Lung (tissue), 12 donors: ENCODE results near the gene TUBGCP2. TPM values are rescaled to one million over a fixed set of nuclear protein-coding genes. Genes with fewer than 3 reads are reported as not detected.
"Not testable (repeated sequence)": the region's sequence is repeated elsewhere in the genome, so short reads cannot be mapped to it uniquely, and the experiment has no call there.

ENCODE experiments used
- ATAC-seq: fragments of 200-7000 bp; cut with Tn5 transposase; one replicate; pipeline ENCODE4 v1.9.1; 2020; ENCODE audit warnings: moderate number of reproducible peaks; ENCODE audit not compliant: insufficient read depth, low FRiP score
- DNase-seq, 3 donors: peaks; one replicate each; pipeline ENCODE4 v3.0.0-alpha.2; 2013 to 2017
- H3K27ac ChIP-seq, 2 donors: one replicate each; pipeline ENCODE4 v1.5.1; 2013; ENCODE audit warnings: mild to moderate bottlenecking in 2 of 2, moderate library complexity in 2 of 2, control low read depth in 1 of 2, inconsistent platforms in 1 of 2, low read depth in 1 of 2, low read length in 1 of 2
- H3K27me3 ChIP-seq, 3 donors: one replicate each; pipeline ENCODE4 v1.5.1; 2013; ENCODE audit warnings: low read length in 2 of 3; ENCODE audit not compliant: control insufficient read depth in 3 of 3, insufficient read depth in 3 of 3
- H3K36me3 ChIP-seq, 4 donors: one replicate each; pipeline ENCODE4 v1.5.1; 2013; ENCODE audit warnings: low read length in 4 of 4, mild to moderate bottlenecking in 1 of 4, moderate library complexity in 1 of 4; ENCODE audit not compliant: control insufficient read depth in 4 of 4, insufficient read depth in 4 of 4
- H3K4me1 ChIP-seq, 5 donors: one replicate each; pipeline ENCODE4 v1.5.1; 2013; ENCODE audit warnings: low read length in 5 of 5, mild to moderate bottlenecking in 2 of 5, moderate library complexity in 1 of 5; ENCODE audit not compliant: control insufficient read depth in 5 of 5, insufficient read depth in 5 of 5
- H3K4me3 ChIP-seq: one replicate; pipeline ENCODE4 v1.5.1; 2013; ENCODE audit warnings: mild to moderate bottlenecking, control low read depth, moderate library complexity
- H3K9ac ChIP-seq, 2 donors: one replicate each; pipeline ENCODE4 v1.5.1; 2013; ENCODE audit warnings: low read length in 2 of 2, control low read depth in 1 of 2; ENCODE audit not compliant: insufficient read depth in 1 of 2
- H3K9me3 ChIP-seq, 4 donors: one replicate each; pipeline ENCODE4 v1.5.1; 2013; ENCODE audit warnings: low read length in 3 of 4, mild to moderate bottlenecking in 1 of 4, moderate library complexity in 1 of 4; ENCODE audit not compliant: control insufficient read depth in 4 of 4, insufficient read depth in 3 of 4
- CTCF ChIP-seq: IDR thresholded peaks from 2 replicates; pipeline ENCODE4 v1.5.1; 2012; ENCODE audit warnings: mild to moderate bottlenecking; ENCODE audit errors: control extremely low read depth, extremely low read depth
- WGBS, 2 donors: extraction: QIAGEN DNeasy Blood & Tissue Kit; methylation state at CpG; one replicate each; pipeline ENCODE4 v1.1.7; 2013; 5-methylcytosine and 5-hydroxymethylcytosine counted together
- polyA plus RNA-seq, 2 donors: library from polyadenylated mRNA; stranded (reverse); fragments of 200-250 nt; gene quantifications; one replicate each; pipeline ENCODE4 v1.2.1, GENCODE V29; 2013
- total RNA-seq, 2 donors: library from RNA; depleted of rRNA in 1 of 2; stranded (reverse); fragments of >200 nt in 1 of 2; gene quantifications; one replicate each; pipeline ENCODE4 v1.2.1, GENCODE V29; 2014 to 2021
- donor health status: control.
- donor health status: control.
- donor health status: Bipolar disorder and iron deficiency.
- donor health status: healthy.
- donor health status: DM: yes; HTN: yes; CAD: no.

Gene TUBGCP2
- total and polyA plus RNA-seq, 4 donors: 39.2 to 66.2 (median 53.8) TPM

- H3K27ac ChIP-seq: no peak overlapping the region
- H3K9ac ChIP-seq: no peak overlapping the region
- no peaks in the 10 kb centered on the region for H3K36me3 ChIP-seq
- H3K27me3 ChIP-seq: peaks cover 28 to 67% (median 35%) of the 10 kb centered on the region in 3 donors
- TF ChIP-seq CTCF: no peak
- H3K9me3 ChIP-seq: peaks cover 0 to 4% (median 0%) of the 10 kb centered on the region in 4 donors
- 1 to 2% methylated on average over 18 of the region's 18 CpGs for WGBS, 2 donors
- no peak for ATAC-seq
- peaks cover 0 to 17% (median 0%) of the 10 kb centered on the region in 5 donors for H3K4me1 ChIP-seq
- DNase-seq: no peak
- H3K4me3 ChIP-seq: no peak overlapping the region
Measured at GRCh38 chr10:133235932-133236331, 72.7 kb downstream of the TUBGCP2 start.

- peaks cover 32 to 67% (median 35%) of the 10 kb centered on the region in 3 donors for H3K27me3 ChIP-seq
- 2 to 4% methylated on average over 39 to 48 of the region's 48 CpGs for WGBS, 2 donors
- ATAC-seq: no peak
- no peak for TF ChIP-seq CTCF
- H3K4me3 ChIP-seq: no peak overlapping the region
- H3K9me3 ChIP-seq: peaks cover 0 to 7% (median 0%) of the 10 kb centered on the region in 4 donors
- no peak overlapping the region for H3K9ac ChIP-seq
- no peak for DNase-seq
- peaks cover 0 to 20% (median 0%) of the 10 kb centered on the region in 5 donors for H3K4me1 ChIP-seq
- H3K27ac ChIP-seq: no peak overlapping the region
- no peaks in the 10 kb centered on the region for H3K36me3 ChIP-seq
Measured at GRCh38 chr10:133235265-133235855, 73.3 kb downstream of the TUBGCP2 start.

GRCh38 chr10:133234796-133235195, 73.9 kb downstream of the TUBGCP2 start:
- Histone ChIP-seq H3K4me1 (peaks cover 0 to 21% (median 0%) of the 10 kb centered on the region in 5 donors), H3K27me3 (peaks cover 35 to 67% (median 38%) of the 10 kb centered on the region in 3 donors)
- ATAC-seq, H3K9me3 ChIP-seq, H3K36me3 ChIP-seq, H3K27ac ChIP-seq, DNase-seq, H3K4me3 ChIP-seq, H3K9ac ChIP-seq: not testable (repeated sequence)
- 32 to 42% methylated on average over 7 to 8 of the region's 10 CpGs for WGBS, 2 donors

GRCh38 chr10:133231946-133232574, 76.6 kb downstream of the TUBGCP2 start:
- 53 to 60% methylated on average over 11 of the region's 11 CpGs for WGBS, 2 donors
- peaks cover 0 to 15% (median 0%) of the 10 kb centered on the region in 5 donors for H3K4me1 ChIP-seq
- no peaks in the 10 kb centered on the region for H3K36me3 ChIP-seq
- no peak for TF ChIP-seq CTCF
- no peak overlapping the region for H3K27ac ChIP-seq
- peaks cover 0 to 7% (median 0%) of the 10 kb centered on the region in 4 donors for H3K9me3 ChIP-seq
- no peak overlapping the region for H3K4me3 ChIP-seq
- H3K27me3 ChIP-seq: peaks cover 37 to 56% (median 39%) of the 10 kb centered on the region in 3 donors
- no peak for DNase-seq
- ATAC-seq: no peak
- H3K9ac ChIP-seq: no peak overlapping the region
